Natural killer cell (primary cell): ENCODE measurements around the gene IRF7. TPM values are rescaled to one million over a fixed set of nuclear protein-coding genes. Genes with fewer than 3 reads are reported as not detected.

Experiments used
- ATAC-seq, 3 donors: fragments of 150-1000 bp in 2 of 3; fragments of 200-7000 bp in 1 of 3; cut with Tn5 transposase; 1 replicate in 1 of 3; 2 replicates in 2 of 3; pipeline ENCODE4 v1.10.0; 2021; ENCODE audit warnings: mild to moderate bottlenecking in 2 of 3, moderate library complexity in 2 of 3
- DNase-seq, 2 donors: peaks; one replicate each; pipeline versions ENCODE4 v3.0.0 to v3.0.0-alpha.2; 2013 to 2021; ENCODE audit warnings: mixed read lengths in 1 of 2
- H3K27ac ChIP-seq: one replicate; pipeline ENCODE4 v1.5.1; 2013; ENCODE audit warnings: mild to moderate bottlenecking, low read length
- H3K27me3 ChIP-seq: one replicate; pipeline ENCODE4 v1.6.1; 2013; ENCODE audit warnings: low read length; ENCODE audit not compliant: control insufficient read depth, insufficient read depth
- H3K36me3 ChIP-seq: one replicate; pipeline ENCODE4 v1.6.1; 2013; ENCODE audit warnings: low read length; ENCODE audit not compliant: control insufficient read depth, insufficient read depth
- H3K4me1 ChIP-seq: one replicate; pipeline ENCODE4 v1.6.1; 2013; ENCODE audit warnings: low read length; ENCODE audit not compliant: control insufficient read depth, insufficient read depth
- H3K4me3 ChIP-seq: one replicate; pipeline ENCODE4 v1.5.1; 2013; ENCODE audit warnings: low read length
- H3K9me3 ChIP-seq: one replicate; pipeline ENCODE4 v1.6.1; 2013; ENCODE audit warnings: low read length; ENCODE audit not compliant: control insufficient read depth, insufficient read depth
- H3K27ac Mint-ChIP-seq, 2 donors: one replicate each; pipeline ENCODE4 v1.8.0; 2022; ENCODE audit warnings: mild to moderate bottlenecking in 2 of 2, mixed read lengths in 2 of 2, moderate library complexity in 1 of 2
- H3K27me3 Mint-ChIP-seq, 2 donors: one replicate each; pipeline ENCODE4 v1.8.0; 2022; ENCODE audit warnings: low read depth in 2 of 2, mixed read lengths in 2 of 2
- H3K36me3 Mint-ChIP-seq: one replicate; pipeline ENCODE4 v1.8.0; 2022; ENCODE audit warnings: mixed read lengths
- H3K4me1 Mint-ChIP-seq, 2 donors: one replicate each; pipeline ENCODE4 v1.8.0; 2022; ENCODE audit warnings: mixed read lengths in 2 of 2
- H3K4me3 Mint-ChIP-seq: one replicate; pipeline ENCODE4 v1.8.0; 2022; ENCODE audit warnings: mild to moderate bottlenecking, moderate library complexity, mixed read lengths
- H3K9me3 Mint-ChIP-seq, 2 donors: one replicate each; pipeline ENCODE4 v1.8.0; 2022; ENCODE audit warnings: mixed read lengths in 2 of 2
- CTCF ChIP-seq: fragments of 200-600 bp; IDR thresholded peaks from one replicate; pipeline ENCODE4 v1.8.0; 2022; ENCODE audit warnings: antibody characterized with exemption
- WGBS: methylation state at CpG from one replicate; pipeline ENCODE4 v1.1.7; 2013; ENCODE audit warnings: missing lambda C conversion rate; ENCODE audit not compliant: insufficient coverage; 5-methylcytosine and 5-hydroxymethylcytosine counted together
- intact Hi-C: fragments of 100-400 bp; cut with micrococcal nuclease; formaldehyde crosslinking; loops from one replicate; pipeline ENCODE4 v1.14.2; 2022
- total RNA-seq, 4 donors: library from RNA; stranded (reverse); fragments of 120-200 nt in 1 of 4; gene quantifications; one replicate each; pipeline versions ENCODE4 v1.2.3 to v1.2.4, GENCODE V29; 2013 to 2022

The IRF7 gene
- total RNA-seq, 3 donors from 2014 or later (not counting 1 experiment from before 2014, with no cell fraction given), result 63.3 to 97.3 (median 77.3) TPM

- WGBS, result 84% methylated on average over 6 of the region's 6 CpGs
- DNase-seq (no peak), ATAC-seq (no peak)
- H3K4me1 Mint-ChIP-seq, result peaks cover 51 to 60% of the 10 kb centered on the region in 2 donors
- H3K27ac Mint-ChIP-seq, result peak overlapping the region; percentile 52 to 63
- Histone ChIP-seq H3K36me3 (peaks cover 6% of the 10 kb centered on the region), H3K27me3 (peaks cover 3% of the 10 kb centered on the region), H3K9me3 (no peaks in the 10 kb centered on the region), H3K4me3 (peak overlapping the region; percentile 69), H3K4me1 (peaks cover 55% of the 10 kb centered on the region), H3K27ac (no peak overlapping the region)
- no peaks in the 10 kb centered on the region for H3K9me3 Mint-ChIP-seq
- TF ChIP-seq CTCF, result no peak
- peaks cover 0 to 10% of the 10 kb centered on the region in 2 donors for H3K27me3 Mint-ChIP-seq
- intact Hi-C loops, result loop anchor here (5.0 kb wide), 1 partner anchor 40 kb away; the partner anchor contains the start of gene IRF7
- H3K4me3 Mint-ChIP-seq, result peak overlapping the region; percentile 79
- H3K36me3 Mint-ChIP-seq, result no peaks in the 10 kb centered on the region
These were observed 38.2 kb downstream of the IRF7 start for GRCh38 chr11:577611-577894.

GRCh38 chr11:576811-577610 lies 38.7 kb downstream of the IRF7 start:
- Histone ChIP-seq H3K4me3 (peak overlapping the region; percentile 69), H3K27ac (peak overlapping the region; percentile 56), H3K9me3 (no peaks in the 10 kb centered on the region), H3K27me3 (peaks cover 3% of the 10 kb centered on the region), H3K4me1 (peaks cover 55% of the 10 kb centered on the region), H3K36me3 (peaks cover 5% of the 10 kb centered on the region)
- peak overlapping the region; percentile 52 to 63 for H3K27ac Mint-ChIP-seq
- no peak for TF ChIP-seq CTCF
- H3K27me3 Mint-ChIP-seq, result peaks cover 0 to 10% of the 10 kb centered on the region in 2 donors
- WGBS, result 6% methylated on average over 40 of the region's 48 CpGs
- no peaks in the 10 kb centered on the region for H3K36me3 Mint-ChIP-seq
- H3K4me1 Mint-ChIP-seq, result peaks cover 50 to 60% of the 10 kb centered on the region in 2 donors
- intact Hi-C loops, result loop anchor here (1.0 to 5.0 kb wide), 2 partner anchors 9 to 40 kb away; partner anchors contain the start of gene IRF7
- ATAC-seq (no peak), DNase-seq (no peak)
- H3K9me3 Mint-ChIP-seq, result no peaks in the 10 kb centered on the region
- H3K4me3 Mint-ChIP-seq, result peak overlapping the region; percentile 79

- peaks cover 42 to 52% of the 10 kb centered on the region in 2 donors for H3K4me1 Mint-ChIP-seq
- TF ChIP-seq CTCF, result no peak
- Histone ChIP-seq H3K9me3 (no peaks in the 10 kb centered on the region), H3K27me3 (peaks cover 3% of the 10 kb centered on the region), H3K4me1 (peaks cover 52% of the 10 kb centered on the region), H3K36me3 (no peaks in the 10 kb centered on the region), H3K27ac (peak within 1 kb of the TSS; percentile 99), H3K4me3 (peak within 1 kb of the TSS; percentile 98)
- ATAC-seq (peak; percentile 88 to 95 (median 90)), DNase-seq (peak; percentile 94 to 98)
- H3K36me3 Mint-ChIP-seq, result no peaks in the 10 kb centered on the region
- no peaks in the 10 kb centered on the region for H3K9me3 Mint-ChIP-seq
- WGBS, result under 1% methylated on average over 88 of the region's 99 CpGs
- peak within 1 kb of the TSS; percentile 94 for H3K4me3 Mint-ChIP-seq
- intact Hi-C loops, result loop anchor here (1.0 to 5.0 kb wide), 2 partner anchors 8 to 41 kb away; partner anchors contain the start of gene IRF7
- H3K27me3 Mint-ChIP-seq, result peaks cover 0 to 10% of the 10 kb centered on the region in 2 donors
- H3K27ac Mint-ChIP-seq, result peak within 1 kb of the TSS; percentile 86 to 93
These were observed 39.6 kb downstream of the IRF7 start, which contains the start of gene PHRF1 for GRCh38 chr11:575996-576768. TSS of gene PHRF1 (plus strand) at chr11:576470. CDS start at chr11:581513, 5,043 bp downstream.
